Spleen (tissue), 11 donors: Measurements from ENCODE around the gene TTLL8. TPM values are rescaled to one million over a fixed set of nuclear protein-coding genes. Genes with fewer than 3 reads are reported as not detected.

Source experiments
- DNase-seq: peaks from one replicate; pipeline ENCODE4 v3.0.0-alpha.2; 2020
- H3K27ac ChIP-seq, 8 donors: fragments of 200-600 bp; sonication (generic) in 7 of 8; 1 replicate in 4 of 8; 2 replicates in 4 of 8; pipeline versions ENCODE4 v1.5.0 to v1.8.0; 2016 to 2021; ENCODE audit warnings: inconsistent platforms in 4 of 8, mild to moderate bottlenecking in 4 of 8, moderate library complexity in 1 of 8
- H3K27me3 ChIP-seq, 7 donors: fragments of 200-600 bp; sonication (generic) in 6 of 7; replicated peaks in 1 of 7; 1 replicate in 4 of 7; 2 replicates in 3 of 7; pipeline versions ENCODE4 v1.5.0 to v1.8.0; 2016 to 2021; ENCODE audit warnings: inconsistent platforms in 3 of 7, mild to moderate bottlenecking in 1 of 7
- H3K36me3 ChIP-seq, 6 donors: fragments of 200-600 bp; sonication (generic) in 5 of 6; 1 replicate in 4 of 6; 2 replicates in 2 of 6; pipeline versions ENCODE4 v1.5.0 to v1.8.0; 2016 to 2021; ENCODE audit warnings: inconsistent platforms in 2 of 6
- H3K4me1 ChIP-seq, 6 donors: fragments of 200-600 bp; sonication (generic) in 5 of 6; 1 replicate in 3 of 6; 2 replicates in 3 of 6; pipeline versions ENCODE4 v1.5.0 to v1.8.0; 2016 to 2021; ENCODE audit warnings: inconsistent platforms in 3 of 6
- H3K4me3 ChIP-seq, 8 donors: fragments of 200-600 bp; sonication (generic) in 7 of 8; 1 replicate in 4 of 8; 2 replicates in 4 of 8; pipeline versions ENCODE4 v1.5.0 to v1.8.0; 2016 to 2021; ENCODE audit warnings: inconsistent platforms in 4 of 8, mild to moderate bottlenecking in 4 of 8, moderate library complexity in 2 of 8
- H3K9me3 ChIP-seq, 8 donors: fragments of 200-600 bp; sonication (generic) in 7 of 8; 1 replicate in 4 of 8; 2 replicates in 4 of 8; pipeline versions ENCODE4 v1.5.0 to v1.8.0; 2016 to 2021; ENCODE audit warnings: inconsistent platforms in 4 of 8
- POLR2A ChIP-seq, 3 donors: fragments of 450-650 bp; IDR thresholded peaks; one replicate each; pipeline ENCODE4 v1.5.1; 2017; ENCODE audit warnings: antibody characterized with exemption in 3 of 3, mild to moderate bottlenecking in 1 of 3
- POLR2AphosphoS5 ChIP-seq, 3 donors: sonication (generic); formaldehyde crosslinking; IDR thresholded peaks; one replicate each; pipeline ENCODE4 v1.5.1; 2017; ENCODE audit warnings: antibody characterized with exemption in 3 of 3
- WGBS, 5 donors: extraction: QIAGEN DNeasy Blood & Tissue Kit in 3 of 5; methylation state at CpG; one replicate each; pipeline versions ENCODE4 v1.1.5 to v1.1.7; 2013 to 2018; 5-methylcytosine and 5-hydroxymethylcytosine counted together
- intact Hi-C: fragments of 100-400 bp; cut with DNase I; formaldehyde crosslinking; loops from one replicate; pipeline ENCODE4 v1.15.0; 2023; ENCODE audit warnings: low total_unique reads
- polyA plus RNA-seq, 3 donors: library from polyadenylated mRNA; stranded (reverse); fragments of 200-250 nt; gene quantifications; one replicate each; pipeline ENCODE4 v1.2.1, GENCODE V29; 2013
- total RNA-seq, 7 donors: library from RNA; depleted of rRNA in 3 of 7; stranded (reverse); fragments of >200 nt in 3 of 7; fragmentation: NEBNext Ultra II Directional in 4 of 7; extraction: Animal tissue kit (Norgen Biotek cat#: 25700) in 4 of 7; gene quantifications; one replicate each; pipeline versions ENCODE4 v1.1.0 to v1.2.1, GENCODE V29; 2016 to 2021
- TF ChIP-seq, protein P1 (sequence below), 11 experiments: fragments of 200-600 bp in 7 of 11; fragments of 450-650 bp in 4 of 11; sonication (generic) in 4 of 11; IDR thresholded peaks in 8 of 11; conservative IDR thresholded peaks in 3 of 11; 1 replicate in 7 of 11; 2 replicates in 4 of 11; pipeline versions ENCODE4 v1.4.0 to v1.8.0; 2016 to 2021; ENCODE audit warnings: antibody characterized with exemption in 11 of 11, inconsistent platforms in 4 of 11, mild to moderate bottlenecking in 1 of 11
- donor health status: healthy with polysubstance abuse.
- donor health status: DM: no; HTN: no; CAD: no; lungs with moderate emphysema.
- donor health status: DM: no; HTN: no; CAD: no.
- donor health status: Bipolar disorder and iron deficiency.
- donor health status: healthy.
- donor health status: DM: no; HTN: no; CAD: no.
- donor health status: DM: yes; HTN: yes; CAD: no.

Gene TTLL8
- total and polyA plus RNA-seq, 10 donors, result not detected

DNA sequence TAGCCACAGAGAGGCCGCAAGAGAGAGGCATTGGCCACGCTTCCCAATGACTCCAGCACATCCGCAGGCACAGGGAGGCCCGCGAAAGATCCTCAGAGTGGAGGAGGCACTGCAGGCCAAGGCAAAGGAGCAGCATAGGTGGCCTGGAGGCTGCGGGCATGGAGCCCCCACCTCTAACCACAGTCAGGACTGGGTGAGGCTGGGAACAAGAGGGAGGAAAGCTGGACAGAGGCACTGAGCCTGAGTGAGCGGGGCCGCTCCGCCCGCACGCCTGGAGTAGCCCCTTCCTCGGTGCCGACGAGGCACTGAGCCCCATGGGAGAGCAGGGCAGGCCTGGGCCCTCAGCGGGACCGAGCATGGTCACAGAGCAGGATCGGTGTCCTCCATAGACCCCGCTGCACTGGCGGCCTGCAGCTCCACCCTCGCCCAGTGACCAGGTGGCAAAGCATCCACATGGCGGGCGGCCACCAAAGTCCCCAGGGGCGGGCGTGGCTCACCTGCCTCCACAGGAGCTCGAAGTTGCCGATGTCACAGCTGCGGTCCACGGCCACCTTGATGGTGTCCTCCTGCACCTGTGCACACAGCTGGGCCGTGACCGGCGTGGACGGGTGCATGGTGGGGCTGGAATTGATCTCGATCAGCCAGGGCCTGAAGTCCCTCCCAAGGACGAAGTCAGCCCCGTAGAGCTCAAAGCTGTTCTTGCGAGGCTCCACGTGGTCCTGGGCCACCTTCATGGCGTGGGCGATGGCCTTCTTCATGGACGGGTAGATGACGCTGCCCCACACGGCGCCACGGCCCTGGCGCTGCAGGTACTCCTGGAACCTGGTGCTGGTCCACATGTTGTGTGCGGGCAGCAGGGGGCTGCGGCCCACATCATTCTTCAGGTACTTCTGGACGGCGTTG is 26.7 kb downstream of the TTLL8 start:
- H3K4me3 ChIP-seq, result no peak overlapping the region
- intact Hi-C loops, result loop anchor here (2.0 to 5.0 kb wide), 2 partner anchors 103 to 264 kb away; no protein-coding TSS in a partner anchor
- peak; percentile 77 for DNase-seq
- peaks cover 0 to 30% (median 14%) of the 10 kb centered on the region in 6 donors for H3K4me1 ChIP-seq
- no peak for TF ChIP-seq POLR2A (IDR thresholded peaks at IDR 0.05)
- no peaks in the 10 kb centered on the region for H3K36me3 ChIP-seq
- WGBS, 5 donors, result 86 to 94% (median 90%) methylated on average over 19 to 49 of the region's 49 CpGs
- peaks cover 0 to 75% (median 29%) of the 10 kb centered on the region in 7 donors for H3K27me3 ChIP-seq
- H3K9me3 ChIP-seq, result no peaks in the 10 kb centered on the region
- no peak overlapping the region for H3K27ac ChIP-seq

DNA sequence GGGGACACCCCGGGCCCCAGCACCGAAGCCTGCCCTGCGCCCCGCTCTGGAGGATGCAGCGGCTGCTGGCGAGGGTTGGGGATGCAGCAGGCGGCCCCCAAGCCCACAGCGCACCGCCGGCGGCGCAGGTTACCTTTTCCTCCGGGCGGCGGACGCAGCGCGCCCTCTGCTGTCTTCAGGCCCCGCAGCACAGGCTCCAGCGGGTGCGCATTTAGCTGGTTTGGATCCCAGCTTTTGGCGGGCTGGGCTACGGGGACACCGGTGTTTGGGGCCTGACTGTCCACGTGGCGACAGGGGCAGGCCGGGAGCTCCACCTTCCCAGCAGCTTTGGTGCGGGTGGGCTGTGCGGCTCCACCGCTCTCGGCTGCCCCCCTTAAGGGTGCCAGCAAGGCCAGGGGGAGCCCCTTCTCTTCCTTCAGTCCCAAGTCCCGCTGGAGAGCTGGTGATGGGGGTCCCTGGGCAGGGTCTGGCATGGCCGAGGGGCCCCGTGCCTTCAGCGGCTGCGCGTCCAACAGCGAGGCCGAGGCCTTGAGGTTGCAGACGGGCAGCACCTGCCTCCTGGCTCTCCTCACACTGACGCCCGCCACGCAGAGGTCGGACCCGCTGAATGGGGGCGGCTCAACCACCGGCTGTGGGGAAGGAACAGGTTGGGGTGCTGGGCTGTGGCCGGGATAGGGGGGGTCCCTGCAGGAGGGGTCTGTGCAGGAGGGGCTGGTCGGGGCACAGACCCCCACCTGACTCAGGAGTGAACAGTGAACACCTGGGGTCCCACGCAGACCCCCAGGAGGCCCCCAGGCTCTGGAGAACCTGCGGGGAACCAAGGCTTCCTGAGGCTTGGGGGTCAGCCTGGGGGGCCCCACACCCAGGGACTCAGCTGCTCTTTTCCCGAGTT is 27.6 kb downstream of the TTLL8 start:
- intact Hi-C loops, result loop anchor here (2.0 to 5.0 kb wide), 2 partner anchors 102 to 263 kb away; no protein-coding TSS in a partner anchor
- no peaks in the 10 kb centered on the region for H3K9me3 ChIP-seq
- H3K27me3 ChIP-seq, result peaks cover 0 to 71% (median 29%) of the 10 kb centered on the region in 7 donors
- DNase-seq, result peak; percentile 95
- H3K4me1 ChIP-seq, result peaks cover 0 to 30% (median 14%) of the 10 kb centered on the region in 6 donors
- TF ChIP-seq, protein P1, sequence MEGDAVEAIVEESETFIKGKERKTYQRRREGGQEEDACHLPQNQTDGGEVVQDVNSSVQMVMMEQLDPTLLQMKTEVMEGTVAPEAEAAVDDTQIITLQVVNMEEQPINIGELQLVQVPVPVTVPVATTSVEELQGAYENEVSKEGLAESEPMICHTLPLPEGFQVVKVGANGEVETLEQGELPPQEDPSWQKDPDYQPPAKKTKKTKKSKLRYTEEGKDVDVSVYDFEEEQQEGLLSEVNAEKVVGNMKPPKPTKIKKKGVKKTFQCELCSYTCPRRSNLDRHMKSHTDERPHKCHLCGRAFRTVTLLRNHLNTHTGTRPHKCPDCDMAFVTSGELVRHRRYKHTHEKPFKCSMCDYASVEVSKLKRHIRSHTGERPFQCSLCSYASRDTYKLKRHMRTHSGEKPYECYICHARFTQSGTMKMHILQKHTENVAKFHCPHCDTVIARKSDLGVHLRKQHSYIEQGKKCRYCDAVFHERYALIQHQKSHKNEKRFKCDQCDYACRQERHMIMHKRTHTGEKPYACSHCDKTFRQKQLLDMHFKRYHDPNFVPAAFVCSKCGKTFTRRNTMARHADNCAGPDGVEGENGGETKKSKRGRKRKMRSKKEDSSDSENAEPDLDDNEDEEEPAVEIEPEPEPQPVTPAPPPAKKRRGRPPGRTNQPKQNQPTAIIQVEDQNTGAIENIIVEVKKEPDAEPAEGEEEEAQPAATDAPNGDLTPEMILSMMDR (IDR thresholded peaks at IDR 0.05 in 8 of 11, conservative IDR thresholded peaks at IDR 0.05 in 3 of 11), result peak; percentile 86 to 96 (median 90)
- no peak for TF ChIP-seq POLR2A (IDR thresholded peaks at IDR 0.05)
- TF ChIP-seq POLR2AphosphoS5 (IDR thresholded peaks at IDR 0.05), result peak; percentile 37 to 80 (median 64)
- 14 to 41% (median 18%) methylated on average over 17 to 52 of the region's 52 CpGs for WGBS, 5 donors
- peak overlapping the region in 2 of 8 donors; percentile 1 to 53 for H3K4me3 ChIP-seq
- H3K27ac ChIP-seq, result no peak overlapping the region
- H3K36me3 ChIP-seq, result no peaks in the 10 kb centered on the region

DNA sequence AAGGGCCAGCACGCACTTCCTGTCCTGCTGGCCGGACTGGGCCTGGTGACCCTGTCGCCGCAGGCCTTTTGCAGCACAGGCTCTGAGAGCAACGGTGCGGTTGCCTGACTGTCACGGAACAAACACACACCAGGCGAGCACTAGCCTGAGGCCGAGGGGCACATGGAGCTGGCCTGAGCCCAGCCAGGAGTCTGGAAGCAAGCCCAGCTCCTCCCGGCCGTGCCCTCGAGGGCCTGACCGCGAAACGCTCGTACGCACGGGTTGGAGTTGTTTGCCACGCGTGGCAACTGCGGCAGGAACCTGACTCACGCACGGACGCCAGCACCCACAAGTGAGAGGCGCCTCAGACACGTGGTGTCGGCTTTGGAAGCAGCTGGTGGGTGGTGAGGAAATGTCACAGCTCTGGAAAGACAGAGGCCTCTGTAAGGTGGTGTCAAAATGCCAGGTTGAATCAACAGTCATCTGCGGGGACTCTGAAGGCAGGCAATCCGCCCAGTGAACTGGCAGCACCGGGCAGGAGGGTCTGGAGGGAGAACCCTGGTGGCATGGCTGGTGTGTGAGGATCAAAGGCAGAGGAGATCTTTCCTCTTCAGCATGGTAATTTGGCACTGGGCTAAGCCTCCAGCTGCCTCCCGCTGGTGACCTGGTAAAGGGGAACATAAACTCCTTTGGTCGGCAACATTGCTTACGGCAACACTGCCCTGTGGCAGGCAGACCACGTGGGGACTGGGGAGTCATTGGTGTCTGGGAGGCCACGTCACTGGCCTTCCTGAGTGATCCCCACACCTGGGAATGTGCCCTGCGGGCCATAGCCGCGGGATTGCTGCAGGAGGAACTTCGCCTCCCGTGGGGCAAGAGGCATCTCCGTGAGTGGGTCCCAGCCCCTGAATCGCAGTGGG is 30.2 kb downstream of the TTLL8 start:
- Histone ChIP-seq H3K36me3 (no peaks in the 10 kb centered on the region), H3K9me3 (no peaks in the 10 kb centered on the region), H3K27me3 (peaks cover 0 to 48% (median 18%) of the 10 kb centered on the region in 7 donors), H3K27ac (no peak overlapping the region), H3K4me1 (peaks cover 0 to 20% (median 14%) of the 10 kb centered on the region in 6 donors), H3K4me3 (no peak overlapping the region)
- intact Hi-C loops, result no loop called here
- TF ChIP-seq POLR2AphosphoS5 (IDR thresholded peaks at IDR 0.05), result peak in 2 of 3 donors; percentile 50 to 52
- no peak for TF ChIP-seq POLR2A (IDR thresholded peaks at IDR 0.05)
- WGBS, 5 donors, result 67 to 79% (median 68%) methylated on average over 34 to 42 of the region's 42 CpGs
- peak; percentile 73 for DNase-seq

DNA sequence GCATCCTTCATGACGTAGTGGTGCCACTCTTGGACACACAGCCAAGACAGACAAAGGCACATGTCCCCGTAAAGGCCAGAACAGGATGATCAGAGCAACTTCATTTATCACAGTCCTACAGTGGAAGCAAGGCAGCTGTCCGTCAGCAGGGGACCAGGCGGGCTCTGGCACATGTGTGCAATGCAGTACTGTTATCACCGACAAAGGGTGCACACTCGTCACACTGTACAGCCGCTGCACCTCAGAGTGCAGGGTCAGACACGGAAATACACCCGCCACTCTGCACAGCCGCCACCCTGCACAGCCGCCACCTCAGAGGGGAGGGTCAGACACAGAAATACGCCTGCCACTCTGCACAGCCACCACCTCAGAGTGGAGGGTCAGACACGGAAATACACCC is 32.1 kb downstream of the TTLL8 start:
- 80 to 90% (median 82%) methylated on average over 10 to 13 of the region's 13 CpGs for WGBS, 5 donors
- Histone ChIP-seq H3K36me3 (no peaks in the 10 kb centered on the region), H3K9me3 (no peaks in the 10 kb centered on the region), H3K27me3 (peaks cover 0 to 34% (median 6%) of the 10 kb centered on the region in 7 donors), H3K4me1 (peaks cover 0 to 20% (median 14%) of the 10 kb centered on the region in 6 donors), H3K27ac (no peak overlapping the region), H3K4me3 (no peak overlapping the region)
- intact Hi-C loops, result no loop called here
- TF ChIP-seq POLR2AphosphoS5 (IDR thresholded peaks at IDR 0.05) (no peak), POLR2A (IDR thresholded peaks at IDR 0.05) (no peak)
- TF ChIP-seq, protein P1 (IDR thresholded peaks at IDR 0.05 in 8 of 11, conservative IDR thresholded peaks at IDR 0.05 in 3 of 11), result no peak
- DNase-seq, result peak; percentile 43
